ENCODE results near the gene KMT5B.

Gene KMT5B

DNA sequence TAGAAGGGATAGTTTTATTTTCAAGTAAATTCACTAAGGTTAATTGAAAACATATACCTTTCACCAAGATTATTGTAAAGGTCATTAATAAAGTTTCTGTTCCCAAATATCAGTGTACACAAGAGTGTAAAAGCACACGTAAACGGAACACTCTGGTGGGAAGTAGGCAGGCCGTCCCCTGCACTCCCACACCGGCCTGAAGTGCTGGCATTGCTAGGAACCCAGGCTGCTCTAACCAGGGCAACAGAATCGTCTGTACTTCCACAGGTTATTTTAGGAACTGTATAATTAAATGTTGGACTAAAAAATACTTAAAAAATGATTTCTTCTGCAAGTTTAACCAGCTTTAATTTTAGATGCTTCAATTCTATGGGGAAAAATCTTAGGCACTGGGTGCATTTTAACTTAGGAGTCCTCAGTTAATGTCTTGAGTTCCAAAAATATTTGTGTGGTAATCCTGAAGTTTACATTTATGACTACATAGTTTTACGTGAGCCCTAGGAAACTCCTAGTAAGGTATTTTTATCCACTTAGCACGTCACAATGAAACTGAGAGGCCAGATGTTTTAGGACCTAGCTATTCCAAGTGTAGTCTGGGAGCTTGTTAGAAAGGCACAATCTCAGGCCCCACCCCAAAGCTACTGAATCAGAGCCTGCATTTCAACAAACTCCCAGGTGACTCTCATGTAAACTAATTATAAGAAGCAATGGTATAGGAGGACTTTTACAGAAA is 31.2 kb downstream of the KMT5B start:
- no peaks in the 10 kb centered on the region for H3K36me3 ChIP-seq (replicated peaks; ENCODE audit: insufficient read depth, low read length)

DNA sequence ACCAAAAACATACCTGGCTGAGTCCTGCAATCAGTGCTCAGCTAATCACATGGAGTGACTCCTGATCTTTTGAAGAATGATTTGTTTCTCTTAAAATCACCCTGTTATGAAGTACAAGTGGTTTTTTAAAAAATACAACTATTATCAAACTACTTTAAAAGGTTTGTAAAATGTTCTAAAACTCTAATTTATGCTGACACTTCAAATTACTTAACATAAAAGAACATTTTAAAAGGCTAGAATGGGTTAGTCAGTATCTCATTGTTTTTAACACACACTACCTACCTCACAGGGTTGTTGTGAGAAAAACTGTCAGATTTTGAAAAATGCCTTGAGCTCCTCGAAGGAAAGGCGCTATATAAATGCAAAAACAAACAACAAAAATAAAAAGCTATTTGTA is 33.2 kb downstream of the KMT5B start:
- Histone ChIP-seq H4K20me1 (ENCODE audit: insufficient read depth, low read length) (no peaks in the 10 kb centered on the region), H3K36me3 (replicated peaks; ENCODE audit: insufficient read depth, low read length) (no peaks in the 10 kb centered on the region), H3K9ac (ENCODE audit: low read length) (no peak overlapping the region)

More for the DNA sequence above, 31.2 kb downstream of the KMT5B start:
- H3F3A ChIP-seq (ENCODE audit: insufficient read depth, low read length) = no peaks in the 10 kb centered on the region
- no peak overlapping the region for H3K27ac ChIP-seq (ENCODE audit: low read length)
- H3K9me3 ChIP-seq (replicated peaks; ENCODE audit: insufficient read depth, low read length) = no peaks in the 10 kb centered on the region
- no peaks in the 10 kb centered on the region for H4K20me1 ChIP-seq (ENCODE audit: insufficient read depth, low read length)
- no peak overlapping the region for H3K4me3 ChIP-seq (ENCODE audit: low read length)
- H3K27me3 ChIP-seq (replicated peaks; ENCODE audit: insufficient read depth, low read length) = no peaks in the 10 kb centered on the region
- peaks cover 4% of the 10 kb centered on the region; the same call in 1 of the 2 replicates for H3K79me2 ChIP-seq (ENCODE audit: low read length)
- no peaks in the 10 kb centered on the region for H3K4me1 ChIP-seq (ENCODE audit: low read length)
- H3K4me2 ChIP-seq (ENCODE audit: low read depth, low read length) = no peak overlapping the region
- H3K9ac ChIP-seq (ENCODE audit: low read length) = no peak overlapping the region
- DNase-seq = no peak
- TF ChIP-seq, protein P1, sequence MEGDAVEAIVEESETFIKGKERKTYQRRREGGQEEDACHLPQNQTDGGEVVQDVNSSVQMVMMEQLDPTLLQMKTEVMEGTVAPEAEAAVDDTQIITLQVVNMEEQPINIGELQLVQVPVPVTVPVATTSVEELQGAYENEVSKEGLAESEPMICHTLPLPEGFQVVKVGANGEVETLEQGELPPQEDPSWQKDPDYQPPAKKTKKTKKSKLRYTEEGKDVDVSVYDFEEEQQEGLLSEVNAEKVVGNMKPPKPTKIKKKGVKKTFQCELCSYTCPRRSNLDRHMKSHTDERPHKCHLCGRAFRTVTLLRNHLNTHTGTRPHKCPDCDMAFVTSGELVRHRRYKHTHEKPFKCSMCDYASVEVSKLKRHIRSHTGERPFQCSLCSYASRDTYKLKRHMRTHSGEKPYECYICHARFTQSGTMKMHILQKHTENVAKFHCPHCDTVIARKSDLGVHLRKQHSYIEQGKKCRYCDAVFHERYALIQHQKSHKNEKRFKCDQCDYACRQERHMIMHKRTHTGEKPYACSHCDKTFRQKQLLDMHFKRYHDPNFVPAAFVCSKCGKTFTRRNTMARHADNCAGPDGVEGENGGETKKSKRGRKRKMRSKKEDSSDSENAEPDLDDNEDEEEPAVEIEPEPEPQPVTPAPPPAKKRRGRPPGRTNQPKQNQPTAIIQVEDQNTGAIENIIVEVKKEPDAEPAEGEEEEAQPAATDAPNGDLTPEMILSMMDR (IDR thresholded peaks at IDR 0.05; ENCODE audit: low read length) = no peak
- TF ChIP-seq EZH2phosphoT487 (IDR thresholded peaks at IDR 0.05; ENCODE audit: low read length) (no peak), EZH2 (optimal IDR thresholded peaks at IDR 0.05; ENCODE audit: low read depth, low read length) (no peak)
- H2AFZ ChIP-seq (ENCODE audit: low read length) = no peak overlapping the region
- H3K9me2 ChIP-seq (replicated peaks; ENCODE audit: insufficient read depth, low read length) = no peaks in the 10 kb centered on the region

DNA sequence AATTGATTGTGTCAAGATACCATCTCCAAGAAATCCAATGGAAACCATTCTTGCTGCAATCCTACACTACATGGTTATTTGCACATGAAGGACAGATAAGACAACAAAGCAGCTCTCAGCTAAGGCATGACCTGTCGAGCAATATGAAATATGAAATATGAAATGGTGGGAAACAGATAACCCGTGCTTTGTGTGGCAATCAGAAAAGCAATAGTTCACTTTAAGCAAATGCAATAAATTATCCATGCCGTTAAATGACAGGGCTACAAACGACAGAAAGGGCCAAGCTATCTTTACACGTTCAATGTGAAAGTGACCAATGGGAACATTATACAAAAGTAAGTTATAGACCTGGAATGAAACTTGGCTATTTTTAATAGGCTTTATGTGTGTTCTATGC is 35.2 kb downstream of the KMT5B start:
- no peak overlapping the region for H3K9ac ChIP-seq (ENCODE audit: low read length)
- H3K4me1 ChIP-seq (ENCODE audit: low read length) = no peaks in the 10 kb centered on the region
- no peak overlapping the region for H3K4me3 ChIP-seq (ENCODE audit: low read length)
- no peak overlapping the region for H3K27ac ChIP-seq (ENCODE audit: low read length)
- H3K27me3 ChIP-seq (replicated peaks; ENCODE audit: insufficient read depth, low read length) = no peaks in the 10 kb centered on the region
- H3K9me3 ChIP-seq (replicated peaks; ENCODE audit: insufficient read depth, low read length) = no peaks in the 10 kb centered on the region
- 0 out of 2 replicates have a peak, but pooled peaks cover 4% of the 10 kb centered on the region for H3K36me3 ChIP-seq (replicated peaks; ENCODE audit: insufficient read depth, low read length)
- no peaks in the 10 kb centered on the region for H4K20me1 ChIP-seq (ENCODE audit: insufficient read depth, low read length)
- no peaks in the 10 kb centered on the region for H3F3A ChIP-seq (ENCODE audit: insufficient read depth, low read length)
- no peak overlapping the region for H3K4me2 ChIP-seq (ENCODE audit: low read depth, low read length)
- no peak for DNase-seq
- H2AFZ ChIP-seq (ENCODE audit: low read length) = no peak overlapping the region
- H3K9me2 ChIP-seq (replicated peaks; ENCODE audit: insufficient read depth, low read length) = no peaks in the 10 kb centered on the region
- TF ChIP-seq EZH2phosphoT487 (IDR thresholded peaks at IDR 0.05; ENCODE audit: low read length) (no peak), EZH2 (optimal IDR thresholded peaks at IDR 0.05; ENCODE audit: low read depth, low read length) (no peak)
- TF ChIP-seq, protein P1 (IDR thresholded peaks at IDR 0.05; ENCODE audit: low read length) = no peak
- no peaks in the 10 kb centered on the region for H3K79me2 ChIP-seq (ENCODE audit: low read length)

More for the DNA sequence above, 33.2 kb downstream of the KMT5B start:
- H3K27me3 ChIP-seq (replicated peaks; ENCODE audit: insufficient read depth, low read length) = no peaks in the 10 kb centered on the region
- no peaks in the 10 kb centered on the region for H3F3A ChIP-seq (ENCODE audit: insufficient read depth, low read length)
- H3K4me3 ChIP-seq (ENCODE audit: low read length) = no peak overlapping the region
- H3K9me3 ChIP-seq (replicated peaks; ENCODE audit: insufficient read depth, low read length) = no peaks in the 10 kb centered on the region
- no peaks in the 10 kb centered on the region for H3K79me2 ChIP-seq (ENCODE audit: low read length)
- H2AFZ ChIP-seq (ENCODE audit: low read length) = no peak overlapping the region
- no peaks in the 10 kb centered on the region for H3K4me1 ChIP-seq (ENCODE audit: low read length)
- H3K9me2 ChIP-seq (replicated peaks; ENCODE audit: insufficient read depth, low read length) = no peaks in the 10 kb centered on the region
- H3K4me2 ChIP-seq (ENCODE audit: low read depth, low read length) = no peak overlapping the region
- TF ChIP-seq EZH2phosphoT487 (IDR thresholded peaks at IDR 0.05; ENCODE audit: low read length) (no peak), EZH2 (optimal IDR thresholded peaks at IDR 0.05; ENCODE audit: low read depth, low read length) (no peak)
- TF ChIP-seq, protein P1 (IDR thresholded peaks at IDR 0.05; ENCODE audit: low read length) = no peak
- DNase-seq = no peak
- no peak overlapping the region for H3K27ac ChIP-seq (ENCODE audit: low read length)

Data from MM.1S (cell line).